Hepatocyte (in vitro differentiated cells): ENCODE data around the gene EXOSC7. TPM values are rescaled to one million over a fixed set of nuclear protein-coding genes. Genes with fewer than 3 reads are reported as not detected.

Experiments used
- DNase-seq: peaks from one replicate; pipeline ENCODE4 v3.0.0-alpha.2; 2016; ENCODE audit warnings: low spot score
- H2AFZ ChIP-seq: fragments of 200-600 bp; sonication (generic); 2 replicates; pipeline ENCODE4 v1.6.0; 2016; ENCODE audit warnings: antibody characterized with exemption, mild to moderate bottlenecking
- H3K27ac ChIP-seq: fragments of 200-600 bp; sonication (generic); 2 replicates; pipeline ENCODE4 v1.5.1; 2016; ENCODE audit warnings: mild to moderate bottlenecking
- H3K27me3 ChIP-seq: fragments of 200-600 bp; sonication (generic); 2 replicates; pipeline ENCODE4 v1.6.1; 2016
- H3K36me3 ChIP-seq: fragments of 200-600 bp; sonication (generic); replicated peaks from 2 replicates; pipeline ENCODE4 v1.5.1; 2016; ENCODE audit warnings: low read depth; ENCODE audit not compliant: insufficient read depth
- H3K4me1 ChIP-seq: fragments of 200-600 bp; sonication (generic); 2 replicates; pipeline ENCODE4 v1.5.1; 2016; ENCODE audit warnings: mild to moderate bottlenecking, moderate library complexity; ENCODE audit not compliant: insufficient read depth
- H3K4me2 ChIP-seq: fragments of 200-600 bp; sonication (generic); 2 replicates; pipeline ENCODE4 v1.6.0; 2016
- H3K4me3 ChIP-seq: fragments of 200-600 bp; sonication (generic); 2 replicates; pipeline ENCODE4 v1.5.1; 2016; ENCODE audit warnings: mild to moderate bottlenecking
- H3K79me2 ChIP-seq: fragments of 200-600 bp; sonication (generic); 2 replicates; pipeline ENCODE4 v1.6.0; 2017; ENCODE audit warnings: mild to moderate bottlenecking
- H3K9me2 ChIP-seq: fragments of 200-600 bp; sonication (generic); replicated peaks from 2 replicates; pipeline ENCODE4 v1.6.0; 2017; ENCODE audit warnings: mild to moderate bottlenecking; ENCODE audit not compliant: insufficient read depth
- H3K9me3 ChIP-seq: fragments of 200-600 bp; sonication (generic); 2 replicates; pipeline ENCODE4 v1.5.1; 2016; ENCODE audit warnings: low read depth, mild to moderate bottlenecking
- H4K20me1 ChIP-seq: fragments of 200-600 bp; sonication (generic); 2 replicates; pipeline ENCODE4 v1.6.0; 2016; ENCODE audit warnings: mild to moderate bottlenecking; ENCODE audit not compliant: insufficient read depth, poor library complexity, severe bottlenecking
- EZH2 ChIP-seq: fragments of 200-600 bp; sonication (generic); IDR thresholded peaks from 2 replicates; pipeline ENCODE4 v1.6.1; 2016; ENCODE audit warnings: antibody characterized with exemption, mild to moderate bottlenecking, borderline replicate concordance
- EZH2phosphoT487 ChIP-seq: fragments of 200-600 bp; sonication (generic); IDR thresholded peaks from one replicate; pipeline ENCODE4 v1.6.1; 2018; ENCODE audit warnings: antibody characterized with exemption, mild to moderate bottlenecking, low read depth, moderate library complexity; ENCODE audit not compliant: unreplicated experiment, severe bottlenecking
- WGBS: methylation state at CpG from one replicate; pipeline ENCODE4 v1.1.6; 2016; ENCODE audit warnings: low lambda C conversion rate; ENCODE audit errors: missing lambda C conversion rate; 5-methylcytosine and 5-hydroxymethylcytosine counted together
- polyA plus RNA-seq: library from polyadenylated mRNA; unstranded; fragments of >200 nt; fragmentation: Nextera tagmentation; extraction: Ambion mirVana; gene quantifications from 2 replicates; pipeline ENCODE4 v1.2.1, GENCODE V29; 2016
- total RNA-seq: library from RNA; depleted of rRNA; stranded (reverse); fragments of >200 nt; gene quantifications from 2 replicates; pipeline ENCODE4 v1.2.3, GENCODE V29; 2014
- TF ChIP-seq, protein P1 (sequence below): fragments of 200-600 bp; sonication (generic); IDR thresholded peaks from 2 replicates; pipeline ENCODE4 v1.5.1; 2016; ENCODE audit warnings: antibody characterized with exemption, mild to moderate bottlenecking; ENCODE audit not compliant: poor library complexity

The EXOSC7 gene
- total and polyA plus RNA-seq, 2 experiments from 2014 or later = 53.3 to 55.8 TPM

DNA sequence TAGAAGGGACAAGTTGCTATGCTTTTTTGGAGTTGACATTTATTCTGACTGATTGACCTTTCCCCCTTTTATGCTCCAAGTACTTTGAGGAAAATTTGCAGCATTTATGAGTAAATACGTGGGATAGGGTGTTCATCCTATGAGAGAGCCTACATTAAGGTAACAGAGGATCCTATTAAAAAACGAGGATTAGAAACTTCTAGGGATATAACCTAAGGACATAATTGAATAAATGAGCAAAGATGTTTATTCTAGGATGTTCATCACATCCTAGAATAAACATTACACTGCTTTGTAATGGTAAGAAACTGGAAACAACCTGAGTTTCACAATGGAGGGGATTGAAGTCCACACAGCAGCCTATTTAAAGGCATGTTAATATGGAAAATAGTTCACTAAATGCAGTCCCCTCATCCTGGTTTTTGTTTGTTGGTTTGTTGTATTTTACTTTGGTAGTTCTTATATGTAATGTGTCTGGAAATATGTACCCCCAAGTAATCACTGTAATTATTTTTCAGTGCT lies 26.2 kb downstream of the EXOSC7 start:
- H3K36me3 ChIP-seq = peaks cover 7% of the 10 kb centered on the region
- H3K27me3 ChIP-seq = no peaks in the 10 kb centered on the region
- peak overlapping the region; percentile 63 for H3K27ac ChIP-seq
- H3K4me3 ChIP-seq = no peak overlapping the region
- H3K79me2 ChIP-seq = peaks cover 4% of the 10 kb centered on the region
- no peaks in the 10 kb centered on the region for H3K9me2 ChIP-seq
- 55% methylated on average over 2 of the region's 2 CpGs for WGBS
- peaks cover 3% of the 10 kb centered on the region for H3K9me3 ChIP-seq
- H4K20me1 ChIP-seq = no peaks in the 10 kb centered on the region
- DNase-seq = no peak
- H2AFZ ChIP-seq = no peak overlapping the region
- TF ChIP-seq EZH2 (no peak), EZH2phosphoT487 (no peak)
- TF ChIP-seq, protein P1, sequence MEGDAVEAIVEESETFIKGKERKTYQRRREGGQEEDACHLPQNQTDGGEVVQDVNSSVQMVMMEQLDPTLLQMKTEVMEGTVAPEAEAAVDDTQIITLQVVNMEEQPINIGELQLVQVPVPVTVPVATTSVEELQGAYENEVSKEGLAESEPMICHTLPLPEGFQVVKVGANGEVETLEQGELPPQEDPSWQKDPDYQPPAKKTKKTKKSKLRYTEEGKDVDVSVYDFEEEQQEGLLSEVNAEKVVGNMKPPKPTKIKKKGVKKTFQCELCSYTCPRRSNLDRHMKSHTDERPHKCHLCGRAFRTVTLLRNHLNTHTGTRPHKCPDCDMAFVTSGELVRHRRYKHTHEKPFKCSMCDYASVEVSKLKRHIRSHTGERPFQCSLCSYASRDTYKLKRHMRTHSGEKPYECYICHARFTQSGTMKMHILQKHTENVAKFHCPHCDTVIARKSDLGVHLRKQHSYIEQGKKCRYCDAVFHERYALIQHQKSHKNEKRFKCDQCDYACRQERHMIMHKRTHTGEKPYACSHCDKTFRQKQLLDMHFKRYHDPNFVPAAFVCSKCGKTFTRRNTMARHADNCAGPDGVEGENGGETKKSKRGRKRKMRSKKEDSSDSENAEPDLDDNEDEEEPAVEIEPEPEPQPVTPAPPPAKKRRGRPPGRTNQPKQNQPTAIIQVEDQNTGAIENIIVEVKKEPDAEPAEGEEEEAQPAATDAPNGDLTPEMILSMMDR = no peak
- no peak overlapping the region for H3K4me2 ChIP-seq
- H3K4me1 ChIP-seq = peaks cover 2% of the 10 kb centered on the region

GRCh38 chr3:45002720-45003119 lies 26.7 kb downstream of the EXOSC7 start:
- 87% methylated on average over 3 of the region's 3 CpGs for WGBS
- Histone ChIP-seq H3K4me1 (no peaks in the 10 kb centered on the region), H3K36me3 (peaks cover 7% of the 10 kb centered on the region)

DNA sequence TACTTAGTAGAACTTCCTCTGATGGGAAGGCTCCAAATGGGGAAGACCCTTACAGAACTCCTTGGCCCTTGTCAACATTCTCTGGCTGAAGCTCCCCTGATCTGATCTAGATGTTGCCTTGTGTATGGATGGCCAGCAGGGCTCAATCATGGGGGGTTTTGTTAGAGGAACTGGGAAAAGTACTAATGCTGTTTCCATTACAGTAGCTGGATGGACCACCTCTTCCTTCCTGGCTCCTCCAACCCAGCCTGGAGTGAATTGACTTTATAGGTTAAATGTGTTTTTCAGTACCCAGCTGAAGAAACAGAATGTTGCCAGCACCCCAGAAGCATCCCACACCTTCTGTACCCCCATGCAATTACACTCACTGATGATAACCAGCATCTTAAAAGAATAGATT lies 27.4 kb downstream of the EXOSC7 start:
- no peak overlapping the region for H3K27ac ChIP-seq
- peaks cover 3% of the 10 kb centered on the region for H3K9me3 ChIP-seq
- TF ChIP-seq, protein P1 = no peak
- no peak for TF ChIP-seq EZH2phosphoT487
- no peak for TF ChIP-seq EZH2
- no peak overlapping the region for H2AFZ ChIP-seq
- H3K27me3 ChIP-seq = no peaks in the 10 kb centered on the region
- no peaks in the 10 kb centered on the region for H4K20me1 ChIP-seq
- peaks cover 4% of the 10 kb centered on the region for H3K79me2 ChIP-seq
- no peaks in the 10 kb centered on the region for H3K4me1 ChIP-seq
- H3K9me2 ChIP-seq = no peaks in the 10 kb centered on the region
- DNase-seq = no peak
- no peak overlapping the region for H3K4me2 ChIP-seq
- H3K36me3 ChIP-seq = peaks cover 7% of the 10 kb centered on the region
- H3K4me3 ChIP-seq = no peak overlapping the region

More at GRCh38 chr3:45002720-45003119, 26.7 kb downstream of the EXOSC7 start:
- Histone ChIP-seq H4K20me1 (no peaks in the 10 kb centered on the region), H3K79me2 (peaks cover 4% of the 10 kb centered on the region), H3K4me3 (no peak overlapping the region), H3K27me3 (no peaks in the 10 kb centered on the region), H3K9me2 (no peaks in the 10 kb centered on the region), H3K27ac (peak overlapping the region; percentile 63), H3K4me2 (no peak overlapping the region), H2AFZ (no peak overlapping the region), H3K9me3 (peaks cover 3% of the 10 kb centered on the region)
- DNase-seq = no peak
- TF ChIP-seq EZH2 = no peak
- TF ChIP-seq EZH2phosphoT487 = no peak
- TF ChIP-seq, protein P1 = no peak

DNA sequence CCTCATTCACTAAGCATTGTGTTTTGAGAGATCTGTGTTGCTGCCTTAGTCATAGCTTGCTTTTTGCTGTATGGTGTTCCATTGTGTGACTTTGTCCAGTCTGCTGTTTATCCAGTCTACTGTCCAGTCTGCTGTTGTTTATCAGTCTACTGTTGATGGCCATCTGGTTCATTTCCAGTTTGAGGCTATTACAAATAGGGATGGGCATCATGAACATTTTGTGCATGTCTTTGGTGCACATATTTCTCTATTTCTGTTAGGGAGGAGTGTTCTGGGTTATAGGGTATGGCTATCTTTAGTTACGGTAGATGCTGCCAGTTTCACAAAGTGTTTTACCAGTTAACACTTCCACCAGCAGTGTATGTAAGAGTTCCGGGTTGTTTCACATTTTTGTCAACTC lies 27.8 kb downstream of the EXOSC7 start:
- peaks cover 4% of the 10 kb centered on the region for H3K79me2 ChIP-seq
- H4K20me1 ChIP-seq = no peaks in the 10 kb centered on the region
- no peak overlapping the region for H3K27ac ChIP-seq
- no peak overlapping the region for H3K4me3 ChIP-seq
- H3K9me3 ChIP-seq = peaks cover 3% of the 10 kb centered on the region
- 96% methylated on average over 2 of the region's 2 CpGs for WGBS
- no peaks in the 10 kb centered on the region for H3K4me1 ChIP-seq
- H2AFZ ChIP-seq = no peak overlapping the region
- DNase-seq = no peak
- TF ChIP-seq EZH2phosphoT487 (no peak), EZH2 (no peak)
- TF ChIP-seq, protein P1 = no peak
- no peaks in the 10 kb centered on the region for H3K9me2 ChIP-seq
- no peaks in the 10 kb centered on the region for H3K27me3 ChIP-seq
- H3K4me2 ChIP-seq = no peak overlapping the region
- H3K36me3 ChIP-seq = peaks cover 7% of the 10 kb centered on the region
